GM12878 (cell line): ENCODE results near the gene FSTL4.

ENCODE experiments used
- EZH2 ChIP-seq: IDR thresholded peaks from 2 replicates; pipeline ENCODE4 v1.6.1; 2012; ENCODE audit warnings: low read depth, mild to moderate bottlenecking, control low read depth, inconsistent platforms, low read length, borderline replicate concordance; ENCODE audit not compliant: control insufficient read depth
- GABPA ChIP-seq: IDR thresholded peaks from 2 replicates; pipeline ENCODE4 v1.6.1; 2014; ENCODE audit warnings: antibody characterized with exemption, low read depth, mild to moderate bottlenecking, inconsistent platforms
- MXI1 ChIP-seq: fragments of 150-350 bp; IDR thresholded peaks from 2 replicates; pipeline ENCODE4 v1.6.1; 2011; ENCODE audit warnings: low read depth, mild to moderate bottlenecking, inconsistent platforms, low read length, improper control_type of control experiment
- RAD21 ChIP-seq: IDR thresholded peaks from 2 replicates; pipeline ENCODE4 v1.6.1; 2011; ENCODE audit warnings: mild to moderate bottlenecking, low read depth, low read length, moderate library complexity; ENCODE audit not compliant: insufficient read depth
- TF ChIP-seq, protein P1 (sequence below), 3 experiments: IDR thresholded peaks in 2 of 3; conservative IDR thresholded peaks in 1 of 3; 2 replicates each; pipeline ENCODE4 v1.5.1; 2011; ENCODE audit warnings: low read depth in 3 of 3, low read length in 3 of 3, mild to moderate bottlenecking in 3 of 3, control low read depth in 2 of 3, moderate library complexity in 2 of 3, inconsistent platforms in 1 of 3, mixed read lengths in 1 of 3; ENCODE audit not compliant: control insufficient read depth in 2 of 3, insufficient read depth in 1 of 3; ENCODE audit errors: extremely low read depth in 1 of 3

DNA sequence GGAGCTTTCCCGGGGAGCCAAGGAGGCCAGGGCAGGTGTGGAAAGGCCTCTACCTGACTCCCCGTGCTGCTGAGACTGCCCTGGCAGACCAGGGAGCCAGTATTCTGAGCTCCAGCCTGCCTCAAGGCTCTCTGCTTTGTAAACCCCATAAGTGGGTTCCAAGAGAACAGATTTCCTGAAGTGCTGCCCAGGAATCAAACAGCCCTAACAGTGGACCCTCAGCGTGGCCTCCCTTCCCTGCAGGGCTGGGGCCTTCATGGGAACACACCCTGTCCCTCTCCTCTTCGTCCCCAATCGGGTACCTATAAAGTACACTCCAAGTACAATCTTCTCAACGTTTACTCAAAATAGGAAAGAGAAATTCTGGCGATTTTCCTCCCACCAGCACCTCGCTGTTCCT lies 252.5 kb downstream of the FSTL4 start:
- TF ChIP-seq, protein P1, sequence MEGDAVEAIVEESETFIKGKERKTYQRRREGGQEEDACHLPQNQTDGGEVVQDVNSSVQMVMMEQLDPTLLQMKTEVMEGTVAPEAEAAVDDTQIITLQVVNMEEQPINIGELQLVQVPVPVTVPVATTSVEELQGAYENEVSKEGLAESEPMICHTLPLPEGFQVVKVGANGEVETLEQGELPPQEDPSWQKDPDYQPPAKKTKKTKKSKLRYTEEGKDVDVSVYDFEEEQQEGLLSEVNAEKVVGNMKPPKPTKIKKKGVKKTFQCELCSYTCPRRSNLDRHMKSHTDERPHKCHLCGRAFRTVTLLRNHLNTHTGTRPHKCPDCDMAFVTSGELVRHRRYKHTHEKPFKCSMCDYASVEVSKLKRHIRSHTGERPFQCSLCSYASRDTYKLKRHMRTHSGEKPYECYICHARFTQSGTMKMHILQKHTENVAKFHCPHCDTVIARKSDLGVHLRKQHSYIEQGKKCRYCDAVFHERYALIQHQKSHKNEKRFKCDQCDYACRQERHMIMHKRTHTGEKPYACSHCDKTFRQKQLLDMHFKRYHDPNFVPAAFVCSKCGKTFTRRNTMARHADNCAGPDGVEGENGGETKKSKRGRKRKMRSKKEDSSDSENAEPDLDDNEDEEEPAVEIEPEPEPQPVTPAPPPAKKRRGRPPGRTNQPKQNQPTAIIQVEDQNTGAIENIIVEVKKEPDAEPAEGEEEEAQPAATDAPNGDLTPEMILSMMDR (IDR thresholded peaks at IDR 0.05 in 2 of 3, conservative IDR thresholded peaks at IDR 0.05 in 1 of 3; ENCODE audit: control insufficient read depth in 2 of 3, extremely low read depth in 1 of 3, insufficient read depth in 1 of 3, low read depth in 3 of 3, low read length in 3 of 3), result no peak
- TF ChIP-seq RAD21 (no peak), EZH2 (no peak), MXI1 (no peak), GABPA (no peak)
